ENCODE results near the gene TCF7.

TCF7 gene

GRCh38 chr5:134177369-134178095 is 63.1 kb downstream of the TCF7 start:
- DNase-seq (ENCODE audit: low read depth), result no peak

DNA sequence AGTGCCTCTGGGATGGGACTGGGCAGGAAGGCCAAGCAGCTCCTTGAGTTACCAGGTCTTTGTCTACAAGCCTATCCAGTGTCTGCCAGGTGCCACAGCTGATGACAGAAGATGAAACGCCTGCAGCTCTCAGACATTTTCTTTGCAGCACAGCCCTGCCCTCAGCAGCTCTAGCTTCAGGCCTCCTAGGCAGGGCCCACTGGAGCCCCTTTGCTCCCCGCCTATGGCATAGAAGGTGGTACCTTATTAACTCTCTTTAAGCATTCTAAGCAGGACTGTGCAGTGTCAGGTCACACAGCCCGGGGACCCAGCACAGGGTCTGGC is 63.6 kb downstream of the TCF7 start:
- no peak for DNase-seq (ENCODE audit: low read depth)

GRCh38 chr5:134183481-134183880 is 69.0 kb downstream of the TCF7 start:
- DNase-seq (ENCODE audit: low read depth), result no peak

- DNase-seq (ENCODE audit: low read depth), result peak; percentile 48
Measured at GRCh38 chr5:134184155-134185135, 70.0 kb downstream of the TCF7 start.

DNA sequence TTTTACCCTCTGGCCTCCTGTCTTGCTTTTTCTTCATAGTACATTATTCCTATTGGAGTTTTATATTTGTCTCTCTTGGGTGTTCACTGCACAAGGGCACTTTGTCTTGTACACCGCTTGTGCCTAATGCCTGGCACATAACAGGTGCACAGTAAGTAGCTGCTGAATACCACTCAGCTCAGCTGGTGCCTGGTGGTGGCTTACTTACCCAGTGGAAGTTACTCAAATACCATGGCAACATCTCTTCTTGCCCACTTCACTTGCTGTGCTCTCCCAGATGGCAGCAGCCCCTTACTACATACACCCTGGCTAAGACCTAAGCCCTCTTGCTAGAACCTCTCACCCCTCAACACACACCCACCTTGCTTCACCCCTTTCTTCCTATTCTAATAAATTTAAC is 73.6 kb downstream of the TCF7 start:
- no peak for DNase-seq (ENCODE audit: low read depth)

GRCh38 chr5:134189031-134189430 is 74.5 kb downstream of the TCF7 start:
- no peak for DNase-seq (ENCODE audit: low read depth)

DNA sequence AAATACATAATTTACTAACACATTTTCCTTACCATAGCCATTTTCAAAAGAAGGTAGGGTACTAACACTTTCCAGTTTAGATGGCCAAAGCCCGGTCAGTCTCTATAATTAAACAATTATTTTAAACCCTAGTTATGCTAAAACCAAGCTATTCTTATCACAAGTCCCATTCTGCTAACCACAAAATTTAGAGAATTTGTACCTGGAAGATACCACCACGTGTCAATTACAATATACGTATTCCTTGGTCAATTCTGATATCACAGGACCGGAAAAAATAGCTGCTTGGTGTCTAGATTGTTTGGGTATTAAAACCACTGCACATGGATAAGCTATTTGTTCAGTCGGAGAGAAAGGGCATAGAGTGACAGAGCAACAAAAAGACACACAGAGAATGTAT is 81.2 kb downstream of the TCF7 start:
- no peak for DNase-seq (ENCODE audit: low read depth)

Measured in stimulated activated CD8-positive, alpha-beta memory T cell treated with anti-CD3 and anti-CD28 coated beads, Interleukin-12 subunit alpha, Interleukin-12 subunit beta, amount 100 ng/mL, for 4 hours (primary cell).